22Rv1 (cell line): ENCODE data around the gene CELSR3.

Experiments used
- CTCF ChIP-seq: fragments of 450-650 bp; IDR thresholded peaks from 2 replicates; pipeline ENCODE4 v1.5.1; 2017; ENCODE audit warnings: mild to moderate bottlenecking
- ZFX ChIP-seq: fragments of 450-650 bp; IDR thresholded peaks from 2 replicates; pipeline ENCODE4 v1.6.1; 2017; ENCODE audit warnings: antibody characterized with exemption, borderline replicate concordance

- TF ChIP-seq CTCF (no peak), ZFX (no peak)
These were observed 9.6 kb downstream of the CELSR3 start for GRCh38 chr3:48652923-48653715.
